Panc1 (cell line): ENCODE results near the gene ACSM6. TPM values are rescaled to one million over a fixed set of nuclear protein-coding genes. Genes with fewer than 3 reads are reported as not detected.

Source experiments
- ATAC-seq: fragments of 200-7000 bp; cut with Tn5 transposase; 2 replicates; pipeline ENCODE4 v1.9.1; 2020; ENCODE audit warnings: mild to moderate bottlenecking, moderate library complexity
- BruUV-seq: library from RNA; stranded (reverse); fragments of 400-500 nt; replicated peaks from 2 replicates; lab custom pipeline; 2021; lab: Mats Ljungman, UMichigan
- CTCF ChIA-PET: fragments of 300-600 bp; sonication (Branson Sonifier 250); formaldehyde crosslinking; loops from one replicate; lab custom pipeline; 2022; ENCODE audit warnings: antibody characterized with exemption; lab: Charles Lee
- POLR2A ChIA-PET: fragments of 300-600 bp; sonication (Branson Sonifier 250); formaldehyde crosslinking; loops from one replicate; lab custom pipeline; 2022; ENCODE audit warnings: antibody characterized with exemption; lab: Charles Lee
- DNase-seq: peaks from one replicate; pipeline ENCODE4 v3.0.0-alpha.2; 2010; ENCODE audit warnings: low read depth, low spot score
- H3K27ac ChIP-seq: 2 replicates; pipeline ENCODE4 v1.5.1; 2011; ENCODE audit warnings: mild to moderate bottlenecking, low read length, inconsistent platforms
- H3K27me3 ChIP-seq: fragments of 200-500 bp; sonication (Bioruptor generic); 2 replicates; pipeline ENCODE4 v1.6.0; 2014; ENCODE audit warnings: low read length, inconsistent platforms; ENCODE audit not compliant: control insufficient read depth, insufficient read depth
- H3K36me3 ChIP-seq: fragments of 200-500 bp; sonication (Bioruptor generic); 2 replicates; pipeline ENCODE4 v1.5.1; 2014; ENCODE audit warnings: inconsistent platforms, mild to moderate bottlenecking, low read length, moderate library complexity; ENCODE audit not compliant: control insufficient read depth, insufficient read depth
- H3K4me1 ChIP-seq: 2 replicates; pipeline ENCODE4 v1.5.1; 2011; ENCODE audit warnings: inconsistent platforms, mild to moderate bottlenecking, low read length, moderate library complexity; ENCODE audit not compliant: control insufficient read depth, insufficient read depth
- H3K4me3 ChIP-seq, 2 experiments: 2 replicates each; pipeline ENCODE4 v1.5.1; 2011 to 2012; ENCODE audit warnings: low read depth in 2 of 2, low read length in 2 of 2, mild to moderate bottlenecking in 2 of 2, inconsistent platforms in 1 of 2, moderate library complexity in 1 of 2
- H3K9me3 ChIP-seq: fragments of 200-500 bp; sonication (Bioruptor generic); 2 replicates; pipeline ENCODE4 v1.5.1; 2014; ENCODE audit warnings: low read depth, mild to moderate bottlenecking, inconsistent platforms, low read length, moderate library complexity; ENCODE audit not compliant: control insufficient read depth, insufficient read depth
- CTCF ChIP-seq: fragments of 450-650 bp; IDR thresholded peaks from 2 replicates; pipeline ENCODE4 v1.5.1; 2017; ENCODE audit warnings: mild to moderate bottlenecking
- POLR2AphosphoS5 ChIP-seq: IDR thresholded peaks from 2 replicates; pipeline ENCODE4 v1.6.1; 2012; ENCODE audit warnings: mild to moderate bottlenecking, low read depth, low read length, moderate library complexity
- SIN3A ChIP-seq: IDR thresholded peaks from 2 replicates; pipeline ENCODE4 v1.6.1; 2012; ENCODE audit warnings: low read depth, mild to moderate bottlenecking, low read length, moderate library complexity, borderline replicate concordance; ENCODE audit not compliant: insufficient read depth
- TCF7L2 ChIP-seq: IDR thresholded peaks from 2 replicates; pipeline ENCODE4 v1.6.1; 2011; ENCODE audit warnings: mild to moderate bottlenecking, low read depth, low read length, inconsistent platforms
- in situ Hi-C: cut with HindIII; loops from 2 replicates; pipeline ENCODE4 v1.10.0; 2016; ENCODE audit warnings: low sequenced_read_pairs, low pct_unique_long_range_greater_than_20kb
- intact Hi-C: fragments of 100-400 bp; cut with micrococcal nuclease; formaldehyde crosslinking; loops from one replicate; pipeline ENCODE4 v1.10.0; 2022; ENCODE audit not compliant: unreplicated experiment
- total RNA-seq: library from RNA; stranded (reverse); gene quantifications from one replicate; pipeline ENCODE4 v1.2.1, GENCODE V29; 2021; ENCODE audit not compliant: unreplicated experiment
- TF ChIP-seq, protein P1 (sequence below), 2 experiments: IDR thresholded peaks; 2 replicates each; pipeline ENCODE4 v1.6.1; 2011 to 2012; ENCODE audit warnings: low read depth in 2 of 2, control low read depth in 1 of 2, low read length in 1 of 2, mild to moderate bottlenecking in 1 of 2, moderate library complexity in 1 of 2; ENCODE audit not compliant: insufficient read depth in 1 of 2

ACSM6 gene
- total RNA-seq, 1 experiment from 2014 or later: not detected

- H3K36me3 ChIP-seq: peaks cover 5% of the 10 kb centered on the region; the same call in 1 of the 2 replicates
- ATAC-seq: peak; percentile 40
- CTCF ChIA-PET: interaction anchor here (0.7 kb wide), 1 partner anchor 30 kb away, joined by 7 read pairs; no protein-coding TSS in a partner anchor
- DNase-seq: no peak
- intact Hi-C loops (no loop called here), in situ Hi-C loops (no loop called here)
- no peak overlapping the region for H3K4me3 ChIP-seq
- H3K27me3 ChIP-seq: no peaks in the 10 kb centered on the region
- H3K4me1 ChIP-seq: peaks cover 33% of the 10 kb centered on the region
- BruUV-seq: no TSS peak
- H3K9me3 ChIP-seq: no peaks in the 10 kb centered on the region
- TF ChIP-seq SIN3A (no peak), TCF7L2 (no peak), CTCF (no peak), POLR2AphosphoS5 (no peak)
- TF ChIP-seq, protein P1, sequence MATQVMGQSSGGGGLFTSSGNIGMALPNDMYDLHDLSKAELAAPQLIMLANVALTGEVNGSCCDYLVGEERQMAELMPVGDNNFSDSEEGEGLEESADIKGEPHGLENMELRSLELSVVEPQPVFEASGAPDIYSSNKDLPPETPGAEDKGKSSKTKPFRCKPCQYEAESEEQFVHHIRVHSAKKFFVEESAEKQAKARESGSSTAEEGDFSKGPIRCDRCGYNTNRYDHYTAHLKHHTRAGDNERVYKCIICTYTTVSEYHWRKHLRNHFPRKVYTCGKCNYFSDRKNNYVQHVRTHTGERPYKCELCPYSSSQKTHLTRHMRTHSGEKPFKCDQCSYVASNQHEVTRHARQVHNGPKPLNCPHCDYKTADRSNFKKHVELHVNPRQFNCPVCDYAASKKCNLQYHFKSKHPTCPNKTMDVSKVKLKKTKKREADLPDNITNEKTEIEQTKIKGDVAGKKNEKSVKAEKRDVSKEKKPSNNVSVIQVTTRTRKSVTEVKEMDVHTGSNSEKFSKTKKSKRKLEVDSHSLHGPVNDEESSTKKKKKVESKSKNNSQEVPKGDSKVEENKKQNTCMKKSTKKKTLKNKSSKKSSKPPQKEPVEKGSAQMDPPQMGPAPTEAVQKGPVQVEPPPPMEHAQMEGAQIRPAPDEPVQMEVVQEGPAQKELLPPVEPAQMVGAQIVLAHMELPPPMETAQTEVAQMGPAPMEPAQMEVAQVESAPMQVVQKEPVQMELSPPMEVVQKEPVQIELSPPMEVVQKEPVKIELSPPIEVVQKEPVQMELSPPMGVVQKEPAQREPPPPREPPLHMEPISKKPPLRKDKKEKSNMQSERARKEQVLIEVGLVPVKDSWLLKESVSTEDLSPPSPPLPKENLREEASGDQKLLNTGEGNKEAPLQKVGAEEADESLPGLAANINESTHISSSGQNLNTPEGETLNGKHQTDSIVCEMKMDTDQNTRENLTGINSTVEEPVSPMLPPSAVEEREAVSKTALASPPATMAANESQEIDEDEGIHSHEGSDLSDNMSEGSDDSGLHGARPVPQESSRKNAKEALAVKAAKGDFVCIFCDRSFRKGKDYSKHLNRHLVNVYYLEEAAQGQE (IDR thresholded peaks at IDR 0.05; ENCODE audit: insufficient read depth in 1 of 2, low read depth in 2 of 2, low read length in 1 of 2): no peak
- H3K27ac ChIP-seq: peak overlapping the region; percentile 79
- POLR2A ChIA-PET: no interaction called here
Measured at GRCh38 chr10:95235676-95236067, 41.6 kb downstream of the ACSM6 start.

DNA sequence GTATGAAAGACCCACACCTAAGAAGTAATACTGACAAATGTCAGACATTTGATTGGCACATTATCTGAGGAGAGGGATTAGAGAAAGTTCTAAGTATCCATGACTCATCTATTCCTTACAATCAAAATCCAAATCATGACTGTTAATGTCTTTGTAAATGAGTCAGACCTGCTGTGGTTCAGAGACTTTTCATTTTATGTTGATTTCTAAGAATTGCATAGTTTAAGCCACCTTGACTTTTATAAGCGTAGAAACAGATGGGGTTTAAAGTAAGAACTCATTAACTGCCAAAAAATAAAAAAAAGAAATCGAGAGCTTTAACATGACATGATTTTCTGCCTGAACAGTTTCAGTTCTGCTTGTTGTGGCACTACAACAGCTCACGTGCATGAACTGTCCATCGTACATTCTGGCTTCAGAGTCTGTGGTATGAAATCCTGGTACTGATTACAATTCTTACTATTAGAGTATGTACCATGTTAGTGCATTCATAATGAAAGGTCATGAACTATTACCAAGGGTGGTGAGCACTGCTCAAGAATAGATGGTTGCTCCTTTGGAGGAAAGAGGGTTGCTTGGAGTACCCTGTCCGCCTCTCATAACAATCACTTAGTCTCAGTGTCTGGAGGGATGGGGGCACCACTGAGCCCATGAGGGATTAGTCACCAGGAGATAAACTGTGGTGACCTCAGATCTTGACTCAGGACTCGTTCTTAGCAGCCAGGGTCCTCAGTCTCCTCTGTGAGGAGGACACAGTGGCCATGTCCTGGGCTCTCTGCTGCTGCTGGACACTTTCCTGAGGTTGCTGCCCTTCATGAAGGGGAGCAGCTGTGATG, 42.2 kb downstream of the ACSM6 start:
- DNase-seq: peak; percentile 67
- intact Hi-C loops (no loop called here), in situ Hi-C loops (no loop called here)
- peak; percentile 80 for ATAC-seq
- peak overlapping the region; percentile 79 for H3K27ac ChIP-seq
- CTCF ChIA-PET: no interaction called here
- no peaks in the 10 kb centered on the region for H3K9me3 ChIP-seq
- H3K4me1 ChIP-seq: peaks cover 33% of the 10 kb centered on the region
- no peak overlapping the region for H3K4me3 ChIP-seq
- H3K27me3 ChIP-seq: no peaks in the 10 kb centered on the region
- BruUV-seq: no TSS peak
- TF ChIP-seq TCF7L2 (peak; percentile 53; the same call in 1 of the 2 replicates), POLR2AphosphoS5 (no peak)
- POLR2A ChIA-PET: no interaction called here
- peaks cover 5% of the 10 kb centered on the region; the same call in 1 of the 2 replicates for H3K36me3 ChIP-seq
